HG03442 (cell line): ENCODE results near the gene AMDHD2.

Experiments
- ATAC-seq: cut with Tn5 transposase; IDR thresholded peaks from one replicate; pipeline ENCODE4 v1.9.1; 2021; ENCODE audit warnings: mild to moderate bottlenecking, moderate library complexity; ENCODE audit not compliant: unreplicated experiment

Gene AMDHD2

DNA sequence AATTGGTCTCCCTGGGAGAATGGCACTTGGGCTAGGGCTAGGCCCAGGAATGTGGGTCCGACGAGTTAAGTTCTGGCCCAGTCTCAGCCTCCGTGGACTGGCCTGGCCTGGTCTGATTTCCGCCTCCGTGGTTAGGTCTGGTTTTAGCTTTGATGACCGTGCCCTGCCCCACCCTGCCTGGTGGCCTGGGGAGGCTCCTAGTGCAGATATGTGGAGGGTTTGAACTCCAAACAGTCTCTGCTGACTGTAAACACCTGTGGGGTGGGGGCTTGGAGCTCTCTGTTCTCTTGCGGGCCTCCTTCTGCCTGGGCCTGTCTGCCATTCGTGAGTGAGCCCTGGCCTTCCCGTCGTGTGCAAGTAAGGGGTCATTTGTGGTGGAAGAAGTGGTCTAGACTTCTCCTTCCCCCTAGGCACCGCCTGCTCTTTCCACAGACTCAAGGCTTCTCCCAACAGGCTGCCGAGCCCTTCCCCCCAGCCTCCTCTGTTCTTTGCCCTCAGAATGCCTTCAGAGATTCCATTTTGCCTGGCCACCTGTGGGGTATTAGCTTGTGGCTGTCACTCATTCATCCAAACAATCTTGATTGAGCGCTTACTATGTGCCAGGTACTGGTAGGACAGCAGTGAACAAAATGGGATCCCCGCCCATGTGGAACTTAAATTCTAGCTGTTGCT, 4.9 kb upstream of the AMDHD2 start:
- no peak for ATAC-seq

DNA sequence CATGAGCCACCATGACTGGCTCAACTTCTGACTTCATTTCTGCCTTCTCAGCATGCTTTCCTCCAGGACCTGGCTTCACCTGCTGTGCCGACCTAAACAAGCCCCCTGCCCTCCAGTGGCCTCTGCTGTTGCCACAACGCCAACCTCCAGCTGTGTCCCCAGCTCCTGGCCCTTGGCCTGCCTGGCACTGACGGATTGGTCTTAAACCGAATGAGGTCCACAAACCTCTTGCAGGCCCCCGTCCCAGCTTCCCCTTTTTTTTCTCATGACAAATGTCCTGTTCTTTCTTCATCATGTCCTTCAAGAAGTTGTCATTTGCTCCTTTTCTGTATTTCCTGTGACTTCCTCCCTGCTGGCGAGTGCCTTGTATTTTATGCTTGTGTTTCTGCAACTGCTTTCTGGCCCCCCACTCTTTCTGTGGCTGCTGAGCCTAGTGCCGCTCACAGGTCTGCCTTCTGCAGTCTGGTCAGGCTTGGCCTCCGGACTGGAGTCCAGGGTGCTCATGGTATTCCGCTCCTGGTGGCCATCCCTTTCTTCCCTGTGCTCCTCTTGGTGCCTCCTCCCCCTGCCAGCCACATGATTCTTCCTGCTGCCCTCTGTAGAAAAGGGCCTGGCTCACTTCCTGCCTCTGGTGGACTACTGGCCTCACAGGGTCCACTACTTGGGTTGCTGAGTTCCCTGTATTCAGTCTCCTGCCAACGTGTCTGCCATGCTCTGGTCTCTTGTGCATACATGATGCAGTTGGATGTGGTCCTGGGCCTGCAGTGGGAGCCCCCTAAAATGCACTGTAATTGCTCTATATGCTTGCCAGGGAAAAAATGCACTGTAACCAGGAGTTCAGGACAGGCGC, 3.6 kb upstream of the AMDHD2 start:
- no peak for ATAC-seq

DNA sequence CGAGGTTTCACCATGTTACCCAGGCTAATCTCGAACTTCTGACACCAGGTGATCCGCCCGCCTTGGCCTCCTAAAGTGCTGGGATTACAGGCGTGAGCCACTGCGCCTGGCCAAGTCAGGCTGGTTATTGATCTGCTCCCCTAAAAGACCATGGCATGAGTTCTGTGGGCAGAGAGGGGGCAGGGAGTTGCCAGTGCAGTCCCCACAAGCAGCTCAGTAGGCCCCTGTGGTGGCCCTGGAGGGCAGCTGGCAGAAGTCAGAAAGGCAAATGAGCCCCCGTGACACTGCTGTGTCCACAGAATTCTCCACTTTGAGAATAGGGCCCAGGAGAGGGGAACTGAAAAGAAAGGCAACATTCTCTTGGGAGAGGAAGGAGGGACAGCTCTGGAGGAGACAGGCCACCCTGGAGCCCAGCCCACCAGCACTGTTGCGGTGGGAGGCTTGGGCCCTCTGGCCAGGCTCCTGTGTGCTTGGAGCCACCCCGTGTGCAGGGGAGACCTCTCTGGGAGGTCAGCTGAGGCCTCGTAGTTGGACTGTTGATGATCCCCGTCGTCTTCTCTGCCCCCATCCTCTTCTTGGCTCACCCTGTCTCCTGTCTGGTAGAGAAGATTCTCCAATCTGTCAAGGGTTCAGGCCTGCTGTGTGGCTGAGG, 2.1 kb upstream of the AMDHD2 start:
- ATAC-seq: no peak

- no peak for ATAC-seq
Measured at GRCh38 chr16:2518823-2519710, 1.1 kb upstream of the AMDHD2 start.

DNA sequence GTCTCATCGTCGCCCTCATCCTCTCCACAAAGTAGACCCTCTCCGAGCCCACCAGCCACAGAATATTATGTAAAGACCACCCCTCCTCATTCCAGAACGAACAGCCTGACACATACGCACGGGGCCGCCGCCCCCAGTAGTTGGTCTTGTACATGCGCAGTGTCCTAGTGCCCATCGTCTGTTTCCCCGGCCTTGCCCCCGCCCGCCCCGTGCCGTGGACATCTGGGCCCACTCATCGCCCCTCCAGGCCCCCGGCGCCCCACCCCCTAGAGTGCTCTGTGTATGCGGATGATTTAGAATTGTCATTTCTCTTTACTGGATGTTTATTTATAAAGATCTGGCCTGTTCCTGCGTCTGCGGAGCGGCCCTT, 475 bp upstream of the AMDHD2 start:
- no peak for ATAC-seq

GRCh38 chr16:2520784-2521531, 787 bp downstream of the AMDHD2 start:
- ATAC-seq: no peak

GRCh38 chr16:2523801-2524231, 3.6 kb downstream of the AMDHD2 start:
- ATAC-seq: no peak

GRCh38 chr16:2524339-2524938, 4.3 kb downstream of the AMDHD2 start:
- no peak for ATAC-seq

DNA sequence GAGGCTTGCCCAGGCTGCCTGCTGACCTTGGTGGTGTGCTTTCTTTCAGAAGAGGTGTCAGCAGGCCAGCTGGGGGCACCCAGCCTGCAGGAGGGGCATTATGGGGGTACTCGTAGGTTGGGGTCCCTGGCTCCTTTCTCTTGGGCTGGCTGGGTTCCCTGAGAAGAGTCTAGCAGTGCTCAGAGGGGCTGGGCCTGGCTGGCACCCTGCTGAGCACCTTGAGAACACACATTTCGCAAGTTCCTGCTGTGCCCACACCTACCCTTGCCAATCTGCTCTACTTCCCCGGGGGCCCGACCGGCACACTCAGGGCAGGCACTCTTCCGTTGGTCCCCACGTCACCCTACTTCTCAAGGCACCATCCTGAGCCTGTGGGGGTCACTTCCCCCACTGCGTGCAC, 6.0 kb downstream of the AMDHD2 start:
- ATAC-seq: no peak

GRCh38 chr16:2527071-2527783, 7.1 kb downstream of the AMDHD2 start:
- no peak for ATAC-seq

DNA sequence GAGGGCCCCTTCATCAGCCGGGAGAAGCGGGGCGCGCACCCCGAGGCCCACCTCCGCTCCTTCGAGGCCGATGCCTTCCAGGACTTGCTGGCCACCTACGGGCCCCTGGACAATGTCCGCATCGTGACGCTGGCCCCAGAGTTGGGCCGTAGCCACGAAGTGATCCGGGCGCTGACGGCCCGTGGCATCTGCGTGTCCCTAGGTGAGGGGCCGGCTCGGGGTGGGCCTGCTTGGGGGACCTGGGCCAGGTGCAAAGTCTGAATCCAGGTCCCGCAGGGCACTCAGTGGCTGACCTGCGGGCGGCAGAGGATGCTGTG, 7.6 kb downstream of the AMDHD2 start:
- no peak for ATAC-seq

GRCh38 chr16:2528161-2529060, 8.2 kb downstream of the AMDHD2 start:
- no peak for ATAC-seq

DNA sequence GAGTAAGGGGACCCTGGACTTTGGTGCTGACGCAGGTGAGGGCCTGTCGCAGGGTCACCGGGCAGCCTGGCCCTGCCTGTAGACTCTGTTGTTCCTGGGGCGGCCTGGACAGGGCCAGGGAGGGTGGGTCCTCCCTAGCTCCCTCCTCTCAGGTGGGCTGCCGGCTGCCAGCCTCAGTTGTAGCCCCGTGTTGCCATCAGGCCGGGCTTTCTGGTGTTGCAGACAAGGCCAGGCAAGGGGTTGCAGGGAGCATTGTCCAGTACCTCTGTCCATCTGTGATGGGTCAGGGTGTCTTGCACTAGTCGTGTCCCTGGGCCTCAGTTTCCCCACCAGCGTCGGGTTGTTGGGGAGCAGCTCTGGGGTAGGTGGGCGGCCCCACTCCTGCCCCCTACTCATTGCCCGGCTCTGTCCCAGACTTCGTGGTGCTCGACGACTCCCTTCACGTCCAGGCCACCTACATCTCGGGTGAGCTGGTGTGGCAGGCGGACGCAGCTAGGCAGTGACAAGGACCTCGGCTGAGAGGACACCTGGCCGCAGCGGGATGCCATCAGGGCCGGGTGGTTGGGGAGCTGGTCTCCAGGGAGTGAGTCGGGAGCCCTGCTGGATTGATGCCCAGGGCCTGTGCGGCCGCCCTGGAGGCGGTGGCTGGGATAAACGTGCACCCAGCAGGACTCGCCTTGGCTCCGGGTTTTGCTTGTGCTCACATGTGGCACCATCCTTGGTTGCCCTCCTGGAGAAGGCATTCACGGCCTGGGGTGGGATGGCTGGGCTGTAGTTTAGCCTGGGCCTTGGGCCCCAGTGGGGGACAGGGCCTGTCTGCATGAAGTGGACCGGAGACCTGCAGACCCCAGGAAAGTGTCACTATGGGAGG, 9.1 kb downstream of the AMDHD2 start:
- no peak for ATAC-seq

- no peak for ATAC-seq
Measured at GRCh38 chr16:2529961-2530628, 9.9 kb downstream of the AMDHD2 start.

DNA sequence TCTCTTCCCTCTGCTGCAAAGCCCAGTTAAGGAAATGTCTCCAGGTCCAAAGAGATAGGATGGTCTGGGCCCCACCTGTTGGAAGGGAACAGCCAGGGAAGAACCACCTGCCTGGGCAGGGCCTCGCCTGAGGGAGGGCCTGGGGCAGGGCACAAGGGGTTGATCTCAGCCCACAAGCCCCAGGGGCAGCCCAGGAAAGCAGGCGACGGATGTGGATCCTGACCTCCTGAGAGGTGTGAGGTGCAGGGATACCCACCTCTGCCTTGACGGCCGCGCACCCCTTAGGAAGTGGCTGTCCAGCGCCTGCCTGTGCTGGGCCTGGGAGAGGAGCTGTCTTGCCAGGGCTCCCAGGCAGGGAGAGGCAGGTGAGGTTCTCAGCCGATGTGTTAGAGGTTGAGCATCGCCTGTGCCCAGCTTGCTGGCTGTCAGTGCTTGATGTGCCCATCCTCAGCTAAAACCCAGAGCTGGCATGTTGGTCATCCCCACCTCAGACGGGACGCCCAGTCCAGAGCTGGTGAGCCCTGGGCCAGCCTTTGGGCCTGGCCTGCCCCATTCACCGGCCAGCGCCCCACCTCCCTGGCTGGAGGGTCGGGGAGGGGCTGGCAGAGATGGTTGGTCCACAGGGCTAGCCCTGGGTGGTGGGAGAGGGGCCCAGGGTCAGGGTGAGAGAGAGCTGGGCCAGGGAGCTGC, 10.6 kb downstream of the AMDHD2 start:
- ATAC-seq: no peak

DNA sequence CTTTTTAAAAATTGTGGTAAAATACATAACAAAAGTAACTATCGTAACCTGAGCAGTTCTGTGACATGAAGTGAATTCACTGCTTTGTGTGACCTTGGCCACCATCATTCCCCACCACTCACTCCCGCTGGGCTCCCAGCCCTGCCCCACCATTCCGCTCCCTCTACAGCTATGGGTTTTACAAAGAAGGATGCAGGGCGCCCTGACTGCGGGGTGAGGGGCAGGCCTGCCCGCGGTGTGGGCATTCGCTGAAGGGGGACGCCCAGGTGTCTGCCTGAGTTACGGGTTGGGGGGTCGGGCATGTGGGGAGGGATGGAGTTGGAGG, 11.2 kb downstream of the AMDHD2 start, which contains the start of gene CEMP1:
Gene CEMP1 (minus strand): TSS at position 38 of the 325 bp plus-strand sequence. CDS start 335 bp downstream, outside the sequence.
- ATAC-seq: no peak
